NCI-H146 (cell line): ENCODE data around the gene DNAH5.
A peak's percentile ranks its signal among the peaks of the same experiment; 100 is the strongest.
"Not testable (repeated sequence)": the region's sequence is repeated elsewhere in the genome, so short reads cannot be mapped to it uniquely, and the experiment has no call there.

Source experiments
- DNase-seq: peaks from one replicate; lab custom pipeline; 2025; lab: John Stamatoyannopoulos, UW

DNAH5 gene, protein sequence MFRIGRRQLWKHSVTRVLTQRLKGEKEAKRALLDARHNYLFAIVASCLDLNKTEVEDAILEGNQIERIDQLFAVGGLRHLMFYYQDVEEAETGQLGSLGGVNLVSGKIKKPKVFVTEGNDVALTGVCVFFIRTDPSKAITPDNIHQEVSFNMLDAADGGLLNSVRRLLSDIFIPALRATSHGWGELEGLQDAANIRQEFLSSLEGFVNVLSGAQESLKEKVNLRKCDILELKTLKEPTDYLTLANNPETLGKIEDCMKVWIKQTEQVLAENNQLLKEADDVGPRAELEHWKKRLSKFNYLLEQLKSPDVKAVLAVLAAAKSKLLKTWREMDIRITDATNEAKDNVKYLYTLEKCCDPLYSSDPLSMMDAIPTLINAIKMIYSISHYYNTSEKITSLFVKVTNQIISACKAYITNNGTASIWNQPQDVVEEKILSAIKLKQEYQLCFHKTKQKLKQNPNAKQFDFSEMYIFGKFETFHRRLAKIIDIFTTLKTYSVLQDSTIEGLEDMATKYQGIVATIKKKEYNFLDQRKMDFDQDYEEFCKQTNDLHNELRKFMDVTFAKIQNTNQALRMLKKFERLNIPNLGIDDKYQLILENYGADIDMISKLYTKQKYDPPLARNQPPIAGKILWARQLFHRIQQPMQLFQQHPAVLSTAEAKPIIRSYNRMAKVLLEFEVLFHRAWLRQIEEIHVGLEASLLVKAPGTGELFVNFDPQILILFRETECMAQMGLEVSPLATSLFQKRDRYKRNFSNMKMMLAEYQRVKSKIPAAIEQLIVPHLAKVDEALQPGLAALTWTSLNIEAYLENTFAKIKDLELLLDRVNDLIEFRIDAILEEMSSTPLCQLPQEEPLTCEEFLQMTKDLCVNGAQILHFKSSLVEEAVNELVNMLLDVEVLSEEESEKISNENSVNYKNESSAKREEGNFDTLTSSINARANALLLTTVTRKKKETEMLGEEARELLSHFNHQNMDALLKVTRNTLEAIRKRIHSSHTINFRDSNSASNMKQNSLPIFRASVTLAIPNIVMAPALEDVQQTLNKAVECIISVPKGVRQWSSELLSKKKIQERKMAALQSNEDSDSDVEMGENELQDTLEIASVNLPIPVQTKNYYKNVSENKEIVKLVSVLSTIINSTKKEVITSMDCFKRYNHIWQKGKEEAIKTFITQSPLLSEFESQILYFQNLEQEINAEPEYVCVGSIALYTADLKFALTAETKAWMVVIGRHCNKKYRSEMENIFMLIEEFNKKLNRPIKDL (N-terminal part only)

DNA sequence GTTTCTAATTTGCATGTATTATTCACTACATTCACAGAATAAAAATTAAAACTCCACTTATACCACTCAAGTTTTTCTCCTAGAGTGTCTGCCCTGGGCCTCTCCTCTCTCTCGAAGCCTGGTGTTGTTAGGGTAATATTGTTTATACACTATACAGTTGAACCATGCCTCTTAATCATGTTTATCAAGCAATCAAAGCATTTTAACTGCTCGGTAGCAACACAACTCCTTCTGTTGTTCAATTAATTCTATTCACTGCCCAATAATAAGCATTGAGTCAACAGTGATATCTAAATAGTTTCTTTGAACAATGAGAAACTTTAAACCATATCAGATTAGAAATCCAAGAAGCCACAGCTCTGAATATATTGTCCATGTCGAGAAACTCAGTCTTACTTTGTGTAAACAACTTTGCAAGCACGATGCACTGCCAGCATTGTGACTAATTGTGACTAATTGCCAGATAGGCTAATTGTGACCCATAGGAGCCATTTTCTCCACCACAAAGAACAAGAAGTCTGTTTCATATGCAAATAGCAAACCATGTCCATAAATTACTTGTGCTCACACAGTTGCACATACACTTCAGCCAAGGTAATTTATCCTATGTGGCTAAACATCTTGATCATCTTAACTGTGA lies at the start of gene DNAH5:
Gene DNAH5 (minus strand): TSS at position 129 of the 640 bp plus-strand sequence. CDS start 250 bp downstream, outside the sequence.
- DNase-seq, result no peak

DNA sequence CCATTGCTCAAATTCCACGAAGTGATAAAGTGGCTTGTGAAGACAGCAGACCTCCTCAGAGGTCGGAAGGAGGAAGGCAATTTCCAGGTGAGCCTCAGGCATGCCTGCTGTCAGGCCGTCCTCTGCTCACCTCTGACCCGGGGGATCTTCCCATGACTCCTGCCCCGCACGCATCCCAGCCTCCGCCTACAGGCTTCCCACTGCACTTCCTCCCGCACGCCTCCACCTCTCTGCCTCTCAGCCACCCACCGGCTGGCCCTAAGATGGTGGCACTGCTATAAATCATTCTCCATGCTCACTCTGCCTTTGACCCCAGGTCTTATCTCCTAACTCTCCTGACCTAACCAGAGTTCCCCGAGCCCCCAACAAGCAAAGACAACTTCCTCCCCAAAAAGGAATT lies 49.4 kb upstream of the DNAH5 start:
- DNase-seq, result no peak

DNA sequence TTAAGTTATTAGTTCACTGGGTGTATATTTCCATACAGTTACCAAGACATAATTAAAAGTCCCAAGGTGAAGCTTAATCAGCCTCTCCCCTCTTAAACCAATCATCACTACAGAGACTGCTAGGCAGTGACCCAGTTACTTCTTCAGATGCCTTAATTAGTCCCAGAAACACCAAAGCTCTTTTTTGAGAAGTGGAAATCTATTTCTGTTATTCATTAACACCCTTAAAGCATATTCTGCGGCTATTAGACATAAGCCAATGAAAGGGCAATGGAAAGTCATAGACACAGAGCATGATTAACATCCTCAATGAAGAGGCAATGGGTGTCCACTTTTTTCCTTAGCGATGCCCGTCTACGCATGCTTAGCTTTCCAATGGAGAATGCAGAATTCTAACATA lies 48.3 kb upstream of the DNAH5 start:
- no peak for DNase-seq

DNA sequence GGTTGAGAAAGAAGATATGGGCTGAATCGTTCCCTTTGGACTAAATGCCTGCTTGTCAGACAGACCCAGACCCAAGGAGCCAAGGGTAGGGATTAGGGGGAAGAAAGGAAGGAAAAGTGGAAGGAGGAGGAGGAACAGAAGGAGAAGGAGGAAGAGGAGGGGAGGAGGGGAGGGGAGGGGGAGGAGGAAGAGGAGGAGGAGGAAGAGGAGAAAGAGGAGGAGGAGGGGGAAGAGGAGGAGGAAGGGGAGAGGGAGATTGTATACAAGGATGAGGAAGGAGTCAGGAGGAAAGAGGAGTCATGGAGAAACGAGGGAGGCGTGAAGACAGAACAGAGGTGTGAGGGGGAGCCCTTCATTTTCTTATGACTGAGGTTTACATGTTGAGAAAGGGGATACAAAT lies 46.9 kb upstream of the DNAH5 start:
- no peak for DNase-seq

DNA sequence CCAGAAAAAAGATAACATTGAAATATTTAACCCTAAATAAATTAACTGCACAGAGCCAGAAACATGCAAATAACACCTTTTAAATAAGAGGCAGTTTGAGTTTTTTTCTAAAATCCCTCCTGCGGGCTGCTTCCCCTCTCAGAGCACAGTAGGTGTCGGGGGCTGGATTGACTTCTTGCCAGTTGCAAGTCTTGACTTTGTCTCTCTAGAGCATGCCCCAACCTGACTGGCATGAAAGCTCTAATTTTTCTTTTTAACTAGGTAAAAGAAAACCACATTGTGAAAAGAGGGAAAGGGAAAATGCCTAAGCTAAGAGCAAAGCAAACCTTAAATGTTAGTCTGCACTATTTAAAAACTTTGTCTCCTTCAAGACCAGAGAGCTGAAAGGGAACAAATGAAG lies 46.4 kb upstream of the DNAH5 start:
- no peak for DNase-seq

DNA sequence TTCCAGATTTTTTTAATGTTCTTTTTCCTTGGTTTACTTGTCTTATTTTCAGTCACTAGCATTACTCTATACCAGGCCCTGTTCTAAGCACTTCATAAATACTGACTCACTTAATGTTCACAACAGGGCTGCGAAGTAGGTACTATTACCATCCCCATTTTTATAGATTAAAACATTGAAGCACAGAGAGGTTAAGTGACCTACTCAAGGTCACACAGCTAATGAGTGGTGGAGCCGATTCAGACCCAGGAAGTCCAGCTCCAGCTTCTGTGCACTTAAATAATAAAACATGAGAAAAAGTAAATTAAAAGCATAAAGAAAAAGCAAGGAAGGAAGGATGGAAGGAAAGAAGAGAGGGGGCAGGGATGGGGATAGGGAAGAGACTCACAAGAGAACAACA lies 45.3 kb upstream of the DNAH5 start:
- no peak for DNase-seq

DNA sequence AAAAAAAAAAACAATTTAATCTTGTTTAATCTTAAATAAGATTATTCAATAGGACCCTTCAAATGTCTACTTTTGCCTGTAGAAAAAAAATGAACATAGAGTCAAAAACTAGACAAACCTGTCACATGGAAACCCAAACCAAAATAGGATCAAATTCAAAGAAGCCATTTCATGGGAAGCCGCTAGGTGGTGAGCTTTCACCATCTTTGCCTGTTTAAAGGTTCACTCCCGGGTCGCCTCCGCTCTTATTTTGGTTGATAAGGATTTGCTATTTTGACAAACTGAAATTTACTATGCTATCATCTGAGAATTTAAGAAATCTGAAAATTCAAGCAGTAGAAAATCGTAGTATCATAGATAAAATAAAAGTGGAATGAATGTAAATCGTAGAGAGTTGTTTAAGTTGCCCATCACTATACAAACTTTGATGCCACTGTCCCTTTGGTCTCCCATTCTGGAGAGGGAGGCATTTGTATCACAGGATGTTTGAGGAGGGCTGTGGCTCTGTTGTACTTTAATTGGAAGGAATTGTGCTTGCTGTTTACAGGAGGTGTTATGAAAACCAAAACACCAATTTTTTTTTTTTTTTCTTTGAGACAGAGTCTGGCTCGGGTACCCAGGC lies 43.5 kb upstream of the DNAH5 start:
- DNase-seq, result peak; percentile 30

DNA sequence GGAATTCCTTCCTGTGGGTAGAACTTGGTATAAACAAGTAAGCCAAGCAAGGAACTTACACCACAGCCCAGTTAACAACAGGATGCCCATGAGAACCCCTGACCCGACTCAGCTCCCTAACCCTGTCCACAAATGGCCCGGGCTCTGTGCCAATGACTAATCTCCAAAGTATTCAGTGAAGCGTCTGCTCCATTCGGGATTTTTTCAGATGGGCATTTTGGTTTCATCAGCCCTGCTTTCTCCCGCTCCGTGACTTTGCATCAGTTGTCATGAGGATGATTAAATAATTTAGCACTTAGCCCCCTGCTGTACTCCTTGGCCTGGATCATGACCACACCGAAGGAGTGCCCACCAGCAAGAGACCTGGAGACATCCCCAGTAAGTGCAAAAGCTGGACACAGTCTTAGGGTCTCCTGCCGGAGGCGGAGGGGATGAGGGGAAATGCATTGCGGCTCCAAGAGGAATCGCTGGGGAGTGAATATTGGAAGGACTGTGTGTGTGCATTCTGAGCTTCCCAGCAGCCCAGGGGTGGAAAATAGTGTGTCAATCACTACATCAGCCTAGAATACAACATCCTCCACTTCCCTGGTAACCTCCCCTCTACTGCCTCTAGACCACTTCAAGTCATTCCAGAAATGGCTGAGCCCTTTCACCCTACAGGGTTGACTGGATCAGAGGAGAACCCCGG lies 41.4 kb upstream of the DNAH5 start:
- DNase-seq, result no peak

DNA sequence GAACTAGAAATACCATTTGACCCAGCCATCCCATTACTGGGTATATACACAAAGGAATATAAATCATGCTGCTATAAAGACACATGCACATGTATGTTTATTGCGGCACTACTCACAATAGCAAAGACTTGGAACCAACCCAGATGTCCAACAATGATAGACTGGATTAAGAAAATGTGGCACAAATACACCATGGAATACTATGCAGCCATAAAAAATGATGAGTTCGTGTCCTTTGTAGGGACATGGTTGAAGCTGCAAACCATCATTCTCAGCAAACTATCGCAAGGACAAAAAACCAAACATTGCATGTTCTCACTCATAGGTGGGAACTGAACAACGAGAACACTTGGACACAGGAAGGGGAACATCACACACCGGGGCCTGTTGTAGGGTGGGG lies 40.4 kb upstream of the DNAH5 start:
- DNase-seq, result not testable (repeated sequence)

DNA sequence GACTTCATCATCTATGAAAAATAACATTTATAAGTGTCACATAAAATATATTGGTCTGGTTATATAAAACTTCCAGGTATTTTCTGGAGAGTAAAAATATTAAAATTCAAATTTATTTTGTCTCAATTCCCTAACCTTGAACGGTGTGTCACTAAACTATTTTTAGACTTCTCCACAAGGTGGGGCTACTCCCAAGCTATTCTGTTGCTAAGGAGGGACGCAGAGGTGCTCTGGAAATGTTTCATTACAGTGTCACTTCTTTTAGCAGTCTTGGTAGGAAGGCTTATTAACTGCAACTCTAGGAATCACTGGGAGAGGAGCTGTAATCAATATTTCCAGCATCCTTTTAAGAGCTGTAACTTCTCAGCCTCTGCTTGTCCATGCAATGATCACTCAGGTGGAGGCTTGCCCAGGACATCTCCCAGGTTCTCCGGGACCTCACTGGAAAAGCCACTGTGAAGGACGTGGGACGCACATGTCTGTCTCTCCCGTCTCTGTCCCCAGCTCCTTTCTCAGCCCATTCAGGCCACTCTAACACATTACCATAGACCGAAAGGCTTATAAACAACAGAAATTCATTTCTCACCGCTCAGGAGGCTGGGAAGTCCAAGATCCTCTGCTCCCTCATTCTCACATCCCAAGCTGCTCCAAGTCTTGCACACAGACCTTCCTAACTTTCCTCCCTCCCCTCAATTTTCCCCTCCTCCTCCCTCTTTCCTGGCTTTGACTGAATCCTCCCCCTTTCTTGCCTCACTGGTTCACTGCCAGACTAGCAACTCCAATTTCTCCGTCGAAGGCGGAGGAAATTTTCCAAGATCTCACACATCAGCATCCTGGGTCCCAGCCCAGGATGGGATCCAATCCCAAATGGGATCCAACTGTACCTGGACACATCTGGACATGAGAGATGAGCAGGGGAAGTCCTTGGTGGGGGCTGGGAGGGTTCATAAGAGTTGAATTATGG lies 32.7 kb upstream of the DNAH5 start:
- peak; percentile 3 for DNase-seq

DNA sequence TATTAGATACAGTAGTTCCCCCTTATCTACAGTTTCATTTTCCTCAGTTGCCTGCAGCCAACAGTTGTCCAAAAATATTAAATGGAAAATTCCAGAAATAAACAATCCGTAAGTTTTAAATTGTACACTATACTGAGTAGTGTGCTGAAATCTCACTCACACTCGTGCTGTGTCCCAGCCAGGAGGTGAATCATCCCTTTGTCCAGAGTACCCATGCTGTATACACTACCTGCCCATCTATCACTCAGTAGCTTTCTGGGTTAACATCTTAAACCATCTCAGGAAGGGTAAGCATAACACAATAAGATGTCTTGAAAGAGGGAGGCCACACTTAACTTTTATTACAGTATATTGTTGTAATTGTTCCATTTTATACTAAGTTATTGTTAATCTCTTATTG lies 31.7 kb upstream of the DNAH5 start:
- DNase-seq, result no peak

DNA sequence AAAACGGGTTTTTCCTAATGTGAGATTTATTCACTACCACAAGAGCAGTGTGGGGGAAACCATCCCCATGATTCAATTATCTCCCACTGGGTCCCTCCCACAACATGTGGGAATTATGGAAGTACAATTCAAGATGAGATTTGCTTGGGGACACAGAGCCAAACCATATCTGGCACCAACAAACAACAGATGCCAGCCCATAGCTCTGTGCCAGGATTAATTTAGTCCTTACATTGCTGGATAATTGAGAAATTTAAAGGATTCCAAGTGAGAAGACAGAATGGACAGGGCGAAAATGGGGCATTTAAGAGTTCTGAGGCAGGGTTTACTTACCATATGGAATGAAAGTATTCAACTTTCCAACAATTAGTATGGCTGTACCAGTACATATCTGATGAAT lies 30.8 kb upstream of the DNAH5 start:
- DNase-seq, result no peak

DNA sequence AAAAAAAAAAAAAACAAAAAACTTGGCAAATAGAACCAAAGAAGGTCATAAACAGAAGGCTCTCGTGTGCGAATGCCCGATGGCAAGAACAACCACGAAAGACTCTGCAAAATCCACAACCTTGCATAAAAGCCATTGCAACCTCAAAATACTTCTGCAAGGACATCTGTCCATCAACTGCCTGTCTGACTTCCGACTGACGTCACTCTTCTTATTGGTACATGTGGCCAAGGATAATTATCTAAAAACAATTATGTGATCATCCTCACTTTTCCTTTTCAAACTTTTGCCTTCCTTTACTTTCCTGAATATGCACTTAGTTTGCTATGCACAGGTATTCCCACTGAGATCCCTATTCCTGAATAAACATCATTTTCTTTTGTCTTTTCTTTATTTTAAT lies 29.2 kb upstream of the DNAH5 start:
- DNase-seq, result no peak

DNA sequence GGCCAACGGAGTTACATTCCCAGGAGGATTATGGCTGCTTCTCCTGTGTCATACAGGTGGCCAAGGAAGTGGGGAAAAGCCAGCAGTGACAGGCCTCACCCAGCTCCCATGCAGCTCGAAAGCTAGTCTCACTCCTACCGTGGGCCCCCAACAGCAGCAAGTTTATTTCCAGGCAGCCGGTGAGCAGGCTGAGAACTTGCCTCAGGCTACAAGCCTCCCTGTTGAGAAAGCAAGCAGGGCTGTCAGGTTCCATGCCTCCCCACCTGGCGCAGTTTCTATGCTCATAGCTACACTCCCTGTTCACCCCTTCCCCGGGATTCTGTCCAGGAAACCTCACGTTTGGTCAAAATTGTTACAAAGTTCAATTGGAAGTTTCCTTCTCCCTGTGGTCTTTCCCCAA lies 27.5 kb upstream of the DNAH5 start:
- peak; percentile 25 for DNase-seq

DNA sequence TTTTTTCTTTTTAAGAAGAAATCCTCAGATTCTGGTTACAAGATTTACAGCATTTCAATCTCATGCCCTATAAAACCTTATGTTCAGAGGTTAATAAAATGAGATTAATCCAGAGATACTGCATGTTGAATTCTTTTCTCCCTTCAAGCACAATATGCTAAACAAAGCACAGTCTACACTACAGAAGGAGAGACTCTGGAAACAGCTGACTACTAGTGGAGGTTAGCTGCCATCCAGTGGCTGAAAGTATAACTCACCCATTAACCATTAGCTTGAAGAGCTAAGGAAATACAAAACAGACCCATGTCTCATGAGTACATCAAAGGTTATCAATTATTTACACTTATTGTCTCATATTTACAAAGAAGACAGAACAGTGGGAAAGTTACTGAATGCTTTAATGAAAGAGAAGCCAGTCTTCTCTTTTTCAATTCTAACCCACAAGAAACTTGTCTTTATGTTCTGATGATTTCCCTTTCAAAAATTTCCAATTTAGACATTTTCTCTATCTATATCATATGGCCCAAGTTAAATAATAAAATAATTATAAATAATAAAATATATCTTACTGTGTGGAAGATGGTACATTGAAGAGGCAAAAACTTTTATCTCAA lies 12.7 kb upstream of the DNAH5 start:
- peak; percentile 17 for DNase-seq

DNA sequence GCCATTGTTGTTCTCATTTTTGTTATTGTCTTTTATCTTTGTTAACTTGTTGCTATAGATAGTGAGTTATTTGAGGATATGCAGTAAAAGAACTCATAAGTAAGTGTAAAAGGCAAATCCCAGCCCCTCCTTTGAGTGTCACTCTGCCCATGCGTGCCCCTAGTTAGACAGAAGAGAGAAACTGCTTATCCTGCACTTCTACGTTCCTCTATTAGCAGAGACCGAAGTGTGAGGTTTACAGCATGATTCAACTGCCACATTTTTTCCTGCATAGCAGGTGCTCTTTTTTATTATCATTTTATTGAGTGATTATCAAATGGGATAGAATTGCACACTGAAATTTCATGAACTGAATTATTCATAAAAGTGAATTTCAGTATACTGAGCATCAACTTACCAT lies 12.0 kb upstream of the DNAH5 start:
- no peak for DNase-seq

DNA sequence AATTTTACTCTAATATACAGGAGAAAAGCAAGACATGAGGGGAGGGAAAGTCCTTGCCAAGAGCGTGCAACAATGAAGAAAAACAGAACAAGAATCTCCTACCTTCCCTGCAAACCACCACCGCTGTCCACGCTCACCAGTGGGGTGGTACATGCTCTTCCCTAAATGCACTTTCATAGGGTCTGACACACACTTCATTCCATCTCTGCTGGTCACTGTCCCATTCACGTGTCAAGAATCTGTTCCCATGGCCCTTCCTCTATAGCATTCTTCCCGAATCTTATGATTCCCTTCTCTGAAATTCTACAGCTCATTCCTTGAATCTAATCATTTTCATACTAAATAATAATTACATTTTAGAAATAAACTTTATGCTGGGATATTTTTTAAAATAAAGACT lies 11.4 kb upstream of the DNAH5 start:
- no peak for DNase-seq

DNA sequence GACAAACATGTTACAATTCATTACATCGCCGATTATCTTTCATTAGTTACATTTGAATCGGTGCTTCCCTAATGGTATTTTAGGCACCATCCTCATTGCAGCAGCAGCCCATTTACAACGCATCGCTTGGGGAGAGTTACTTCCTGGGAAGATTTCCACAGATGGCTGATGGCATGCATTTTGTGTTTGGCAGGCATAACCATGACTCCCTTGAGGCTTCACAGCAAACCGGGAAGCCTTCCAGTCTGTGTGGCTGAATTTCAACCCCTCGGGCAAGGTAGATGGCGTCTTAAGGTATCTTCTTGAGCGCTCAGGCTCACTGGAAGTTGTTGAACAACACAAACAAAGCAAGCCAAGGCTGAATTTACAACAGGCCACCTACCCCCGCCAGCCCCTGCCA lies 1.6 kb upstream of the DNAH5 start:
- no peak for DNase-seq

DNA sequence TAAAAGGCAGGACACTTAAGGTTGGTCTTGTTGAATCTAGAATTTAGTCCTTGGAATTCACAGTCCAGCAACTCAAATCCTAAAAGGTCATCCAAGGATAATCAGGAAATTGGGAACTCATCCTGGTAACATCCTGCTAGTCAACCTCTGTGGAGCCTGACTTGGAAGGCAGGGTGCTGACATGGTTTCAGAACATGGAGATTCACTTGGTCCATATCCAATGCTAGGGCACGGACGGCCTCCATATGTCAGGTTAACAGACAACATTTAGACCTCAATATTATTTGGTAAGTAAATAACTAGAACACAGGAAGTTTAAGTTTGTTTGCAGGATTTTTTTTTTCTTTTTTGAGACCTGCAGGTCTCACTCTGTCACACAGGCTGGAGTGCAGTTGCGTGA lies 783 bp upstream of the DNAH5 start:
- DNase-seq, result no peak
